ENCODE measurements around the gene CLIC6. TPM values are rescaled to one million over a fixed set of nuclear protein-coding genes. Genes with fewer than 3 reads are reported as not detected.

The CLIC6 gene
- total RNA-seq, 1 experiment from 2014 or later, result not detected

DNA sequence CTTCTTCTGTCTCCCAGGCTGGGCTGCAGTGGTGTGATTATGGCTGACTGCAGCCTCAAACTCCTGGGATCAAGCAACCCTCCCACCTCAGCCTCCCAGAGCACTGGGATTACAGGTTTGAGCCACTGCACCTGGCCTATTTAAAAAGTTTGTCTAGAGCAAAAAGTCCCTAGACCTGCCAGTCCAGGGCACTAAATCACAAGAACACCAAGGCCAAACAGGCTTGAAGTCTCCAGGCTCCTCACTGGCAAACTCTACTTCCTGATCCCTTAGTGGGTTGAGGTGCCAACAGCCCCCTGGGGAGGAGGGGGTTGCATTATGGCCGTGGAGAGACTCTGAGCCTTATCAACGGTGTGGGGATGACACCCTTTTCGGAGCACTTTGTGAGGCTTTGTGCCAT lies 76.0 kb downstream of the CLIC6 start:
- no peaks in the 10 kb centered on the region for H3K9me3 ChIP-seq
- TF ChIP-seq, protein P1, sequence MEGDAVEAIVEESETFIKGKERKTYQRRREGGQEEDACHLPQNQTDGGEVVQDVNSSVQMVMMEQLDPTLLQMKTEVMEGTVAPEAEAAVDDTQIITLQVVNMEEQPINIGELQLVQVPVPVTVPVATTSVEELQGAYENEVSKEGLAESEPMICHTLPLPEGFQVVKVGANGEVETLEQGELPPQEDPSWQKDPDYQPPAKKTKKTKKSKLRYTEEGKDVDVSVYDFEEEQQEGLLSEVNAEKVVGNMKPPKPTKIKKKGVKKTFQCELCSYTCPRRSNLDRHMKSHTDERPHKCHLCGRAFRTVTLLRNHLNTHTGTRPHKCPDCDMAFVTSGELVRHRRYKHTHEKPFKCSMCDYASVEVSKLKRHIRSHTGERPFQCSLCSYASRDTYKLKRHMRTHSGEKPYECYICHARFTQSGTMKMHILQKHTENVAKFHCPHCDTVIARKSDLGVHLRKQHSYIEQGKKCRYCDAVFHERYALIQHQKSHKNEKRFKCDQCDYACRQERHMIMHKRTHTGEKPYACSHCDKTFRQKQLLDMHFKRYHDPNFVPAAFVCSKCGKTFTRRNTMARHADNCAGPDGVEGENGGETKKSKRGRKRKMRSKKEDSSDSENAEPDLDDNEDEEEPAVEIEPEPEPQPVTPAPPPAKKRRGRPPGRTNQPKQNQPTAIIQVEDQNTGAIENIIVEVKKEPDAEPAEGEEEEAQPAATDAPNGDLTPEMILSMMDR (IDR thresholded peaks at IDR 0.05; ENCODE audit: insufficient read depth in 1 of 2, low read depth in 1 of 2, low read length in 1 of 2, severe bottlenecking in 1 of 2, unreplicated experiment in 1 of 2), result no peak
- CTCF ChIA-PET, result interaction anchor here (1.1 to 1.4 kb wide), 9 partner anchors 8 to 1209 kb away, joined by 3 to 47 read pairs (median 7); no protein-coding TSS in a partner anchor
- no peak for DNase-seq
- H3K9me3 Mint-ChIP-seq (ENCODE audit: unreplicated experiment), result peaks cover 10% of the 10 kb centered on the region
- POLR2A ChIA-PET, result interaction anchor here (1.2 kb wide), 2 partner anchors 141 to 144 kb away, joined by 6 to 8 read pairs; no protein-coding TSS in a partner anchor
- no peaks in the 10 kb centered on the region for H3K27me3 ChIP-seq (replicated peaks; ENCODE audit: control insufficient read depth, insufficient read depth, low read length)
- H3K4me1 ChIP-seq, result no peaks in the 10 kb centered on the region
- BruUV-seq (replicated peaks), result no TSS peak
- H3K36me3 ChIP-seq (ENCODE audit: control insufficient read depth, insufficient read depth, low read length), result no peaks in the 10 kb centered on the region
- H3K4me1 Mint-ChIP-seq (ENCODE audit: low read depth, unreplicated experiment), result no peaks in the 10 kb centered on the region
- no peak overlapping the region for H3K4me3 Mint-ChIP-seq (ENCODE audit: unreplicated experiment)
- no peak overlapping the region for H3K27ac Mint-ChIP-seq (ENCODE audit: unreplicated experiment)
- no peaks in the 10 kb centered on the region for H3K36me3 Mint-ChIP-seq (ENCODE audit: insufficient read depth, unreplicated experiment)
- no peaks in the 10 kb centered on the region for H3K27me3 Mint-ChIP-seq (ENCODE audit: insufficient read depth, unreplicated experiment)
- H3K4me3 ChIP-seq (ENCODE audit: low read depth, low read length), result no peak overlapping the region
- intact Hi-C loops (cut with micrococcal nuclease; ENCODE audit: unreplicated experiment), result loop anchor here (1.0 to 2.0 kb wide), 6 partner anchors 144 to 1284 kb away; no protein-coding TSS in a partner anchor

DNA sequence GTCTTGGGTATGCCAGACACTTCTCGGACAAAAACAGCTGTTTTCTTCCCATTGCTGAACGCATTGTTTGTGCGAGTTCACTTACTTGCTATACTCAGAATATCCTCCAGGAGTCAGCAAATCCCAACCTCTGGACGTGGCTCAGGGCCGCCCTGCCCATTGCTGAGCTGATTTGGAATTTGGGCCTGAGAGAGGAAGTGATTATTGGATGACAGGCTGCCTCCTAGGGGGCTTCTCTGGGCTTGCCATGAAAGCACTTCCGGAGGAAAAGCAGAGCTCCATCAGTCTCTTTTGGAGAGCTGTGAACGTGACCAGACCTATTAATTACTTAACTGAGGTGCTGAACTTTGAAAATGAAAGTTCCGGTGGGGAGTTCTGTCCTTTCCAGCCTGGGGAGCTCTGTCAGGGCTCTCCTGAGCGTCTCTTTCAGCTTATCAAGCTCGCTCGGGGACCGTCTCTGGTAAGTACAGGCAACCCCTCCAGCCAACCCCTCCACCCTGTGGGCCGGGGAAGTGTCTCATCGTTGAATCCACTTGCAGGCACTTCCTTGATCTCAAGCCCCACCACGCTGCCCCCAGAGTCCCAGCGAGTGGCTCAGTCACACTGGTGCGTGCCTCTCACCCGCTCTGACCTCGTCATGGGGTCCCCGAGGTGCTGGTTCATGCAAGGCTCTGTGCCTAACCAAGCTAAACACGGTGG lies 76.9 kb downstream of the CLIC6 start:
- Mint-ChIP-seq H3K4me1 (ENCODE audit: low read depth, unreplicated experiment) (no peaks in the 10 kb centered on the region), H3K27ac (ENCODE audit: unreplicated experiment) (no peak overlapping the region), H3K36me3 (ENCODE audit: insufficient read depth, unreplicated experiment) (no peaks in the 10 kb centered on the region), H3K4me3 (ENCODE audit: unreplicated experiment) (no peak overlapping the region), H3K27me3 (ENCODE audit: insufficient read depth, unreplicated experiment) (no peaks in the 10 kb centered on the region), H3K9me3 (ENCODE audit: unreplicated experiment) (peaks cover 6% of the 10 kb centered on the region)
- H3K36me3 ChIP-seq (ENCODE audit: control insufficient read depth, insufficient read depth, low read length), result no peaks in the 10 kb centered on the region
- no TSS peak for BruUV-seq (replicated peaks)
- H3K9me3 ChIP-seq, result no peaks in the 10 kb centered on the region
- H3K4me3 ChIP-seq (ENCODE audit: low read depth, low read length), result no peak overlapping the region
- ChIA-PET CTCF (interaction anchor here (0.6 to 1.5 kb wide), 29 partner anchors 9 to 1367 kb away, joined by 3 to 47 read pairs (median 3); no protein-coding TSS in a partner anchor), POLR2A (interaction anchor here (1.2 kb wide), 2 partner anchors 140 to 143 kb away, joined by 6 to 8 read pairs; no protein-coding TSS in a partner anchor)
- TF ChIP-seq, protein P1 (IDR thresholded peaks at IDR 0.05; ENCODE audit: insufficient read depth in 1 of 2, low read depth in 1 of 2, low read length in 1 of 2, severe bottlenecking in 1 of 2, unreplicated experiment in 1 of 2), result peak; percentile 78 to 86
- peak; percentile 71 to 83 for DNase-seq
- H3K4me1 ChIP-seq, result no peaks in the 10 kb centered on the region
- intact Hi-C loops (cut with micrococcal nuclease; ENCODE audit: unreplicated experiment), result loop anchor here (1.0 to 2.0 kb wide), 6 partner anchors 143 to 1283 kb away; no protein-coding TSS in a partner anchor
- no peaks in the 10 kb centered on the region for H3K27me3 ChIP-seq (replicated peaks; ENCODE audit: control insufficient read depth, insufficient read depth, low read length)

DNA sequence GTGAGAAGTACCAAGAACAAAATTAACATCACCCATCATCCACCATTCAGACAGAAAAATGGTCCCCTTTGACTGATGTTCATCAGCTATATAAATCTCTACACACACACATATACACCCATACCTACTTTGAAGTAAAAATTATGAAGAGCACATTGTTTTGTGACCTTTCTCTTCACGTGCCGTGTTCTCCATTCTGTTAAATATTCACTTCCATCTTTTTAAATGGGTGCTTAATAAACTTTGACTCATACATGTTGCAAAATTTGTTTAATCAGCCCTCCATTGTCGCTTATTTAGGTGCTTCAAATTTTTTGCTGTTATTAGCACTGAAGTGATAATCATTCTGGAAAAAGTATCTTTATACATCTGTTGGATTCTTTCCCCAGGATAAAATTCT lies 80.1 kb downstream of the CLIC6 start:
- no peak overlapping the region for H3K4me3 Mint-ChIP-seq (ENCODE audit: unreplicated experiment)
- Histone ChIP-seq H3K4me3 (ENCODE audit: low read depth, low read length) (no peak overlapping the region), H3K9me3 (no peaks in the 10 kb centered on the region), H3K36me3 (ENCODE audit: control insufficient read depth, insufficient read depth, low read length) (no peaks in the 10 kb centered on the region), H3K4me1 (no peaks in the 10 kb centered on the region), H3K27me3 (replicated peaks; ENCODE audit: control insufficient read depth, insufficient read depth, low read length) (no peaks in the 10 kb centered on the region)
- no TSS peak for BruUV-seq (replicated peaks)
- H3K9me3 Mint-ChIP-seq (ENCODE audit: unreplicated experiment), result no peaks in the 10 kb centered on the region
- H3K4me1 Mint-ChIP-seq (ENCODE audit: low read depth, unreplicated experiment), result no peaks in the 10 kb centered on the region
- ChIA-PET CTCF (no interaction called here), POLR2A (no interaction called here)
- no peak for DNase-seq
- no peaks in the 10 kb centered on the region for H3K36me3 Mint-ChIP-seq (ENCODE audit: insufficient read depth, unreplicated experiment)
- TF ChIP-seq, protein P1 (IDR thresholded peaks at IDR 0.05; ENCODE audit: insufficient read depth in 1 of 2, low read depth in 1 of 2, low read length in 1 of 2, severe bottlenecking in 1 of 2, unreplicated experiment in 1 of 2), result no peak
- H3K27ac Mint-ChIP-seq (ENCODE audit: unreplicated experiment), result no peak overlapping the region
- intact Hi-C loops (cut with micrococcal nuclease; ENCODE audit: unreplicated experiment), result no loop called here
- peaks cover 4% of the 10 kb centered on the region for H3K27me3 Mint-ChIP-seq (ENCODE audit: insufficient read depth, unreplicated experiment)

All from Caco-2 (cell line).